Trophoblast cell (in vitro differentiated cells and primary cell): ENCODE measurements around the gene TBC1D21.

Experiments used
- DNase-seq, 2 donors: peaks; one replicate each; pipeline ENCODE4 v3.0.0-alpha.2; 2016
- H2AFZ ChIP-seq: 2 replicates; pipeline ENCODE4 v1.6.1; 2013; ENCODE audit warnings: low read length, moderate library complexity, mild to moderate bottlenecking; ENCODE audit not compliant: insufficient read depth, poor library complexity
- H2AK5ac ChIP-seq: 2 replicates; pipeline ENCODE4 v1.6.1; 2013; ENCODE audit warnings: mild to moderate bottlenecking, low read length
- H2BK120ac ChIP-seq: 2 replicates; pipeline ENCODE4 v1.6.1; 2013; ENCODE audit warnings: low read length, mild to moderate bottlenecking, moderate library complexity; ENCODE audit not compliant: insufficient read depth, poor library complexity
- H2BK12ac ChIP-seq: 2 replicates; pipeline ENCODE4 v1.6.1; 2013; ENCODE audit warnings: mild to moderate bottlenecking, low read length, moderate library complexity
- H2BK5ac ChIP-seq: 2 replicates; pipeline ENCODE4 v1.6.1; 2013; ENCODE audit warnings: low read length, low read depth, moderate library complexity, mild to moderate bottlenecking; ENCODE audit not compliant: poor library complexity
- H3K14ac ChIP-seq: 2 replicates; pipeline ENCODE4 v1.6.1; 2013; ENCODE audit warnings: mild to moderate bottlenecking, low read length
- H3K18ac ChIP-seq: 2 replicates; pipeline ENCODE4 v1.6.1; 2013; ENCODE audit warnings: mild to moderate bottlenecking, low read length
- H3K23ac ChIP-seq: 2 replicates; pipeline ENCODE4 v1.6.1; 2013; ENCODE audit warnings: low read length
- H3K27ac ChIP-seq: 2 replicates; pipeline ENCODE4 v1.5.1; 2013; ENCODE audit warnings: low read depth, mild to moderate bottlenecking, inconsistent platforms, low read length, moderate library complexity
- H3K27me3 ChIP-seq: 2 replicates; pipeline ENCODE4 v1.6.1; 2013; ENCODE audit warnings: inconsistent platforms, mild to moderate bottlenecking, low read length, moderate library complexity; ENCODE audit not compliant: insufficient read depth
- H3K36me3 ChIP-seq, 2 experiments: 1 replicate in 1 of 2; 2 replicates in 1 of 2; pipeline ENCODE4 v1.6.1; 2013; ENCODE audit warnings: low read length in 2 of 2, mild to moderate bottlenecking in 2 of 2, moderate library complexity in 1 of 2; ENCODE audit not compliant: insufficient read depth in 2 of 2, control insufficient read depth in 1 of 2
- H3K4ac ChIP-seq: 2 replicates; pipeline ENCODE4 v1.6.1; 2013; ENCODE audit warnings: low read depth, mild to moderate bottlenecking, low read length, moderate library complexity
- H3K4me1 ChIP-seq, 2 experiments: 1 replicate in 1 of 2; 2 replicates in 1 of 2; pipeline ENCODE4 v1.6.1; 2013; ENCODE audit warnings: low read length in 2 of 2, mild to moderate bottlenecking in 2 of 2, moderate library complexity in 1 of 2; ENCODE audit not compliant: insufficient read depth in 2 of 2, control insufficient read depth in 1 of 2
- H3K4me2 ChIP-seq: 2 replicates; pipeline ENCODE4 v1.6.1; 2013; ENCODE audit warnings: inconsistent platforms, mild to moderate bottlenecking, low read length, moderate library complexity
- H3K4me3 ChIP-seq: 2 replicates; pipeline ENCODE4 v1.5.1; 2013; ENCODE audit warnings: mild to moderate bottlenecking, low read depth, low read length, inconsistent platforms
- H3K79me1 ChIP-seq: one replicate; pipeline ENCODE4 v1.6.1; 2013; ENCODE audit warnings: low read length
- H3K79me2 ChIP-seq: 2 replicates; pipeline ENCODE4 v1.6.1; 2013; ENCODE audit warnings: low read length, mild to moderate bottlenecking; ENCODE audit not compliant: control insufficient read depth, insufficient read depth, poor library complexity
- H3K9ac ChIP-seq: 2 replicates; pipeline ENCODE4 v1.6.1; 2013; ENCODE audit warnings: mild to moderate bottlenecking, low read length
- H3K9me3 ChIP-seq: 2 replicates; pipeline ENCODE4 v1.6.1; 2013; ENCODE audit warnings: low read depth, mild to moderate bottlenecking, control low read depth, inconsistent platforms, low read length; ENCODE audit not compliant: insufficient read depth
- H4K12ac ChIP-seq: 2 replicates; pipeline ENCODE4 v1.6.1; 2013; ENCODE audit warnings: low read depth, mild to moderate bottlenecking, low read length, moderate library complexity
- H4K8ac ChIP-seq: 2 replicates; pipeline ENCODE4 v1.6.1; 2013; ENCODE audit warnings: low read depth, mild to moderate bottlenecking, low read length, moderate library complexity
- H4K91ac ChIP-seq: one replicate; pipeline ENCODE4 v1.6.1; 2013; ENCODE audit warnings: low read depth, mild to moderate bottlenecking, low read length, moderate library complexity
- WGBS: extraction: QIAGEN DNeasy Blood & Tissue Kit; methylation state at CpG from one replicate; pipeline ENCODE4 v1.1.7; 2013; ENCODE audit warnings: missing lambda C conversion rate; ENCODE audit not compliant: insufficient read length, insufficient coverage; ENCODE audit errors: extremely low coverage; 5-methylcytosine and 5-hydroxymethylcytosine counted together

TBC1D21 gene

DNA sequence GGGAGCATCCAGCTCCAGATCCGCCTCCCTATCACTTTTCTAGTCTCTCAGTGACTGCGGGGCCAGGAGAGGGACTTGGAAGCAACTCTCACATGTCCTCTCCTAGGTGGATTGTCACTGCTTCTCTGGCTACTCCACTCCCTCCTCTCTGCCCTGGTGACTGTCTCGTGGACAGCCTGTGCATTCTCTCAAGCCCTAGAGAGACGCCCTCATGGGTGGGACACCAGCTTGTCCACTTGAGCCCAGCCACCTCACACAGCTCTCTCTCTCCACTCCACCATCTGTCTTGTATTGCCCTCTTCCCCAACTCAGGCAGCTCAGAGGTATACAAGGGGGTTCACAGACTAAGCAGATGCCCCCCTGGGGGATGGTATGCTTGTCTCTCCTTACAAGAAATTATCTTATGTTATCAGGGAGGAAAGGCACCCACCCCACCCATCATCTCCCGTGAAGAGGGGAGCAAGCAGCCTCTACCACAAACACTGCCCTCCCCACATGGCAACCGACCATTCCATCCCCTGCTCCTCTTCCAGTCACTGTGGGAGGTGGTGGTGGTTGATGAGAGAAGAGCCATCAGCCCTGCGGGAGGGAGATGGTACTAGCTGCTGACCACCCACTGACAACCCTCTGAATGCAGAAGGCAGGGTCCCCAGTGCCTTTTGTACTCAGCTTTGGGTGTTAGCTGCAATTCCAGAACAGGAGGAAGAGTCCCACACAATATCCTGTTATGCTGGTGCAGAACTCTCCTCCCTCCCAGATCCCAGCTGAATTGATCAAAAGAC is 37.3 kb downstream of the TBC1D21 start:
- Histone ChIP-seq H2BK120ac (no peak overlapping the region), H2AFZ (no peak overlapping the region), H4K12ac (no peak overlapping the region), H3K4ac (no peak overlapping the region), H3K23ac (no peak overlapping the region), H4K91ac (no peak overlapping the region), H3K9ac (no peak overlapping the region), H2BK5ac (no peak overlapping the region), H3K4me3 (no peak overlapping the region), H3K27ac (no peak overlapping the region), H3K79me1 (no peaks in the 10 kb centered on the region), H3K14ac (no peak overlapping the region), H3K4me1 (no peaks in the 10 kb centered on the region), H3K18ac (no peak overlapping the region), H3K4me2 (no peak overlapping the region), H3K9me3 (no peaks in the 10 kb centered on the region), H2BK12ac (no peak overlapping the region), H3K27me3 (no peaks in the 10 kb centered on the region), H3K36me3 (no peaks in the 10 kb centered on the region), H4K8ac (no peak overlapping the region), H2AK5ac (no peak overlapping the region), H3K79me2 (no peaks in the 10 kb centered on the region)
- WGBS, result no CpG with 5 or more reads among the region's 7 CpGs
- no peak for DNase-seq

DNA sequence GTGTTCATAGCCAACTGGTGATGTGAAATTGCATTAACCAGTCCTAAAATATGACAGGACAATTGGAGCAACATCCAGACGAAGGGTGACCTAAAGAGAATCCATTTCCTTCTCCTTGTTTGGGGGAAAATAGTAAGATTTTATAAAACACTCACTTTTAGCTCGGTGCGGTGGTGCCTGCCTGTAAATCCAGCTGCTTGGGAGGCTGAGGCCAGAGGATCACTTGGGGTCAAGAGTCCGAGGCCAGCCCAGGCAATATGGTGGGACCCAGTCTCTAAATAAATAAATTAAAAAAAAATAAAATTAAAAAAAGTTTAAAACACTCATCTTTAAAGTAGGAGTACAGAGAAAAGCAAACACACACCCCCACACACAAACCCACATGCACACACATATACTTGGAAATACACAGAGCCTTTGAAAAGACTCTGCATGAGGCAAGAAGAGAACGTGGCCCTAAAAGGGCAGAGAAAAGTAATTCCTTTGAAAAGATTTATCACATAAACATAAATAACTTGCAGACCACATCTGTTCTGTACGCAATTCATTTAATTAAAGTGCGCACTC is 38.7 kb downstream of the TBC1D21 start:
- Histone ChIP-seq H2BK120ac (no peak overlapping the region), H3K4me1 (no peaks in the 10 kb centered on the region), H4K12ac (no peak overlapping the region), H3K18ac (no peak overlapping the region), H3K27me3 (no peaks in the 10 kb centered on the region), H3K4ac (no peak overlapping the region), H3K9ac (no peak overlapping the region), H2AFZ (no peak overlapping the region), H3K9me3 (peaks cover 2% of the 10 kb centered on the region), H4K8ac (no peak overlapping the region), H2AK5ac (no peak overlapping the region), H3K23ac (no peak overlapping the region), H3K79me2 (no peaks in the 10 kb centered on the region), H4K91ac (no peak overlapping the region), H3K79me1 (no peaks in the 10 kb centered on the region), H3K4me3 (no peak overlapping the region), H3K4me2 (no peak overlapping the region), H2BK5ac (no peak overlapping the region), H3K36me3 (no peaks in the 10 kb centered on the region), H3K27ac (no peak overlapping the region), H2BK12ac (no peak overlapping the region), H3K14ac (no peak overlapping the region)
- no CpG with 5 or more reads among the region's 7 CpGs for WGBS
- no peak for DNase-seq

DNA sequence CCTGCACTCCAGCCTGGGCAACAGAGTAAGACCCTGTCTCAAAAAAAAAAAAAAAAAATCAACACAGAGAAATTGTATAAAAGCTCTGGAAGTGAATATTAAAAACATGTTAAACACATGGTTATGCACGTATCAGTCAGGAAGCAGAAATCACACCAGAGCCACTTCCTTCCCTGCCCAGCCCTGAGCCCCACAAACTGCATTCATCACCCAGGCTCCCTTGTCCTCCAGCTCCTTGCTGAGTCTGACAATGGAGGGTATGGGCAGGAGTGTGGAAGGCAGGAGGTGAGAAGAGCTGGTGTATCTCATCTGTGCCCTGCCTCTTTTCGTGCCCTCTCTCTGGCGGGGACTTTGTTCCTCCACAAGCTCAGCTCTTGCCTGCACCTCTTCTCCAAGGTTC is 40.8 kb downstream of the TBC1D21 start:
- no peak overlapping the region for H3K27ac ChIP-seq
- H3K4ac ChIP-seq, result no peak overlapping the region

DNA sequence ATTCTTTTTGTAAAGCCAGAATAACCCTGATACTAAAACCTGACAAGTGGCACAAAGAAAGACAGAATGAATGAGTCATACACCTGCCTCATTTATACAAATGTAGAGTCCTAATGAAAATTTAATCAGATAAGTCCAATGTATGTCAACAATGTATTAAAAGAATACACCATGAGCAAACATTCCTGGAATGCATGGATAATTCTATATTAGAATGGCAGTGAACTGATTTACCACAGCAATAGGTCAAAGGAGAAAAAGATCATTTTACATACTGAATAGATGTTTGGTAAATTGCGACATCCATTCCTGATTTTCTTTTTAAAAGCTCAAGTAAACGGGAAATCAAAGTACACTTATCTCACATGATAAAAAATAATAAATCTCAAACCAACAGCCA is 41.7 kb downstream of the TBC1D21 start:
- Histone ChIP-seq H3K14ac (no peak overlapping the region), H2AK5ac (no peak overlapping the region), H3K4ac (no peak overlapping the region), H3K27me3 (no peaks in the 10 kb centered on the region), H3K4me1 (no peaks in the 10 kb centered on the region), H3K9me3 (peaks cover 2% of the 10 kb centered on the region), H2AFZ (no peak overlapping the region), H3K9ac (no peak overlapping the region), H2BK5ac (no peak overlapping the region), H3K27ac (no peak overlapping the region), H3K4me2 (no peak overlapping the region), H2BK120ac (no peak overlapping the region), H4K12ac (no peak overlapping the region), H3K4me3 (no peak overlapping the region), H3K79me1 (no peaks in the 10 kb centered on the region), H4K8ac (no peak overlapping the region), H3K79me2 (no peaks in the 10 kb centered on the region), H3K18ac (no peak overlapping the region), H2BK12ac (no peak overlapping the region), H3K23ac (no peak overlapping the region), H4K91ac (no peak overlapping the region), H3K36me3 (no peaks in the 10 kb centered on the region)
- DNase-seq, result no peak
- no CpG with 5 or more reads among the region's 2 CpGs for WGBS

More for the DNA sequence above, 40.8 kb downstream of the TBC1D21 start:
- H4K8ac ChIP-seq, result no peak overlapping the region
- no peak overlapping the region for H3K9ac ChIP-seq
- H3K14ac ChIP-seq, result no peak overlapping the region
- no peak overlapping the region for H2AK5ac ChIP-seq
- H3K18ac ChIP-seq, result no peak overlapping the region
- H3K4me3 ChIP-seq, result no peak overlapping the region
- H3K4me2 ChIP-seq, result no peak overlapping the region
- no peaks in the 10 kb centered on the region for H3K4me1 ChIP-seq
- H3K9me3 ChIP-seq, result peaks cover 2% of the 10 kb centered on the region
- no peaks in the 10 kb centered on the region for H3K27me3 ChIP-seq
- H2BK12ac ChIP-seq, result no peak overlapping the region
- H2BK120ac ChIP-seq, result no peak overlapping the region
- no peak overlapping the region for H4K91ac ChIP-seq
- no peaks in the 10 kb centered on the region for H3K79me1 ChIP-seq
- no peak overlapping the region for H3K23ac ChIP-seq
- DNase-seq, result no peak
- no peak overlapping the region for H2BK5ac ChIP-seq
- H4K12ac ChIP-seq, result no peak overlapping the region
- no peaks in the 10 kb centered on the region for H3K36me3 ChIP-seq
- H2AFZ ChIP-seq, result no peak overlapping the region
- no peaks in the 10 kb centered on the region for H3K79me2 ChIP-seq
- WGBS, result no CpG with 5 or more reads among the region's 3 CpGs
